H7 (cell line): ENCODE measurements around the gene TMEM138. TPM values are rescaled to one million over a fixed set of nuclear protein-coding genes. Genes with fewer than 3 reads are reported as not detected.
"Not testable (repeated sequence)": the region's sequence is repeated elsewhere in the genome, so short reads cannot be mapped to it uniquely, and the experiment has no call there.

Experiments used
- DNase-seq: peaks from one replicate; pipeline ENCODE4 v3.0.0; 2012
- H3K27me3 ChIP-seq: 2 replicates; pipeline ENCODE4 v1.6.0; 2011; ENCODE audit warnings: mild to moderate bottlenecking, low read length; ENCODE audit not compliant: control insufficient read depth, insufficient read depth
- H3K36me3 ChIP-seq: replicated peaks from 2 replicates; pipeline ENCODE4 v1.5.1; 2011; ENCODE audit warnings: low read length; ENCODE audit not compliant: control insufficient read depth, insufficient read depth
- H3K4me3 ChIP-seq: 2 replicates; pipeline ENCODE4 v1.5.1; 2011; ENCODE audit warnings: low read depth, mild to moderate bottlenecking, control low read depth, low read length, moderate library complexity; ENCODE audit not compliant: insufficient read depth
- total RNA-seq: library from RNA; depleted of rRNA; stranded (reverse); fragments of >200 nt; shearing (Covaris generic); gene quantifications from 2 replicates; pipeline ENCODE4 v1.2.3, GENCODE V29; 2014

Gene TMEM138
- total RNA-seq, 1 experiment from 2014 or later: 33.9 TPM

DNA sequence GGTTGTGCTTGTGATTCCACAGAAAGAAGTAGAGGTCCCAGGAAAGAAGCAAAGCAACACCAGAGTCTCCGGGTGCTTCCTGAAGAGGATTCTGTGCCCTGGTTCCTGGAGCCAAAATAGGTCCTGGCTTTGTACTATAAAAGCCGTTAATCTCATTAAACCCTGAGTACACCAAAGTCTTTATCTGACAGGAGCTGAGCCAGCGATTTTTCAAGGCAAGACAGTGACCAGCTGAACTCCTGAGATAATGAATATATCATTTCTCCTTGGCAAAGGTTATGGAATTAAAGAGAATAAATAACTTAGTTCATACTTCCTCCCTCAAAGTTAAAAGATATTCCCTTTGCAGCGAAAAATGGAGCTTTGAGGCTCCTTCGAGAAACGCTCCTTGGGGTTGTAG, 5.2 kb downstream of the TMEM138 start:
- DNase-seq: no peak
- Histone ChIP-seq H3K4me3 (no peak overlapping the region), H3K36me3 (peaks cover 30% of the 10 kb centered on the region), H3K27me3 (no peaks in the 10 kb centered on the region)

DNA sequence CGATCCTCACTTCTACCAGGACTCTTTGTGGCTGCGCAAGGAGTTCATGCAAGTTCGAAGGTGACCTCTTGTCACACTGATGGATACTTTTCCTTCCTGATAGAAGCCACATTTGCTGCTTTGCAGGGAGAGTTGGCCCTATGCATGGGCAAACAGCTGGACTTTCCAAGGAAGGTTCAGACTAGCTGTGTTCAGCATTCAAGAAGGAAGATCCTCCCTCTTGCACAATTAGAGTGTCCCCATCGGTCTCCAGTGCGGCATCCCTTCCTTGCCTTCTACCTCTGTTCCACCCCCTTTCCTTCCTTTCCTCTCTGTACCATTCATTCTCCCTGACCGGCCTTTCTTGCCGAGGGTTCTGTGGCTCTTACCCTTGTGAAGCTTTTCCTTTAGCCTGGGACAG, 6.5 kb downstream of the TMEM138 start:
- DNase-seq: no peak
- H3K27me3 ChIP-seq: no peaks in the 10 kb centered on the region
- H3K36me3 ChIP-seq: peaks cover 29% of the 10 kb centered on the region
- H3K4me3 ChIP-seq: no peak overlapping the region

DNA sequence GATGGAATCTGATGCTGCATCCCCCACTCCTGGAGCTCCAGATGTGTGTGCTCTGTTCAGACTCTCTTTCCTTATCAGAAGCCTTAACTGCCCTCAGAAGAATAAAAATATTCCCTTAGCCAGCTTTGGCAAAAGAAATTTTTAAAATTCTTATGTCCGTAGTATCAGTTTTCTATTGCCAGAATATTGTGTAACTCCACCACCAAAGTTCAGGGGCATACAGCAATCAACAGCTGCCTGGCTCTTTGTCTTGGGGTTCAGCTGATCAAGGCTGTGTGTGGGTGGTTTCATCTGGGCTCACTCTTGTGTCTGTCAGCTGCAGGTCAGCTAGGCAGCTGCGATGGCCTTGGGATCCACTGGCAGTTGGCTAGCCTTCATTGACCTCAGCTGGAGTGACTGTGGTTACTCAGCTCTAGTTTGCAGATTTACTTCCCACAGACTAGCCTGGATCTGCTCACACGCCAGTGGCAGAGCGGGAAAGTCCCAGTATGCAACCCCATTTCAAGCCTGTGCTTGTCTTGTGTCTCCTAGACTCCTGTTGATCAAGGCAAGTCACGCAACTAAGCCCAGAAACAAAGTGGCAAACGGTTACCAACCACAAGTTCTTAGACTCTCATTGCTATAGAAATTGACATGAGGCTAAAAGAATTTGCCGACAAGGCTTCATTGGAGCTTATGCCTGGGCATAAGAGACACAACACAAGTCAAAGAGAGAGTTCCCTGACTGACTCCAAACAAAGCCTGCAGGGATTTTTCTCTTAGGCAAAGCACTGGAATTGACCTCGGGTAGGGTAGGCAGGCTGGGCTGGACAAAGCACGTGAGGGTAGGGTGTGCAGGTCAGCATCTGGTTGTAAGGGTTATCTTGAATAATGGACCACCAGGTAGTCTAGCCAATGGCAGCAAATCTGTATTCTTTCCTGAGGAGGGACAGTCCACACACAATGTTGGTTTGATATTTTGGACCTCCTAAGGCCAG, 7.5 kb downstream of the TMEM138 start:
- Histone ChIP-seq H3K4me3 (no peak overlapping the region), H3K27me3 (no peaks in the 10 kb centered on the region), H3K36me3 (peaks cover 22% of the 10 kb centered on the region)
- DNase-seq: no peak

DNA sequence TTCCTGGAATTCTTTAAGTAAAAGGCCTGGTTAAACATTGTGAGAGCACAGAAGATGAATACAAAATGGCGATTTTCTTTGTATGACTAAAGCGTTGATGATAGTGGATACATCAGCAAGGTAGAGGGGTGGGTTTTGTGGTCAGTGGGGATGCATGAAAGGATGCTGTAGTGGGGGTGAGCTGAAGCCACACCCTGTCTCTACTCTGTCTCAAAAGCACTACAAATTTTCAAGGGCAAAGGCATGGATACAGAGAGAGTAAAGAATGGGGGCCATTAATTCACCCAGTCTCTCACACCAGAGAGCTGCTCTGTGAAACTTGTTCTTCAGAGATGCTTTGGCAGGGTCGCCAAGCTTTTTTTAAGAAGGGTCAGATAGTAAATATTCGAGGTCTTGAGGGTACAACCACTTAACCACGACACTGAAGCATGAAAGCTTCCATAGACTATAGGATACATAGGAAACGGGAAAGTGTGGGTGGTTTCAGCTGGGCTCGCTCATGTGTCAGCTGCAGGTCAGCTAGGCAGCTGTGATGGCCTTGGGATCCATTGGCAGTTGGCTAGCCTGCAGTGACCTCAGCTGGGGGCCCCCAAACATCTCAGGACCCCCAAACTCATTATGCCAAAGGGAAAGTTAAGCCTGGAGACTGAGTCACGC, 8.3 kb downstream of the TMEM138 start:
- DNase-seq: no peak
- Histone ChIP-seq H3K4me3 (no peak overlapping the region), H3K36me3 (peaks cover 22% of the 10 kb centered on the region), H3K27me3 (no peaks in the 10 kb centered on the region)

DNA sequence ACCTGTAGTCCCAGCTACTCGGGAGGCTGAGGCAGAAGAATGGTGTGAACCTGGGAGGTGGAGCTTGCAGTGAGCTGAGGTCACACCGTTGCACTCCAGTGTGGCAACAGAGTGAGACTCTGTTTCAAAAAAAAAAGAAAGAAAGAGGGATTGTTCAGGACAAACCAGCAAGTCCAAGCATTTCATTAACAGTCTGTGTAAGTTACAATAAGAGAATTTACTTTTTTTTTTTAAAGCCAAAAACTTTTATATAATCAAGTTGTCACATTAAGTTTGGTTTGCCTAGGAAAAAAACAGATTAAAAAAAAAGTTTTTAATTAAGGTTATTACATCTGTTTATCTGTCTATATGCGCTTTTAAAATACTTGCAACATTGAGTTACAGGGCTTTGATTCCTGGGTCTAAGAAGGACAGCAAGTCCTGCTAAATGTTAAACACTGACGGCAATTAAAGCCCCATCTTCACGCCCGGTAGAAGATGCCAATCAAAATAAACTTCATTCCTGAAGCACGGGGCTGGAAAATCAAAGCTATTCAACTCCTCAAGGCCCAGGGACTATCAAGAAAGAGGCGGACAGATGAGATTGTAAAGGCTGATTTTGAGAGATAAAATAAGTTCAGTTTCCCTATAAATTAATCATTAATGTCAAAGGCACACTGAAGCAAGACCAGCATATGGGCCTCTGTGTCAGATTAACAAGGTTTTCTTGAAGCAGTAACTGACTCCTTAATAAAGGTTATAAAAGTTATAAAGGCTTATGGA, 10.7 kb downstream of the TMEM138 start:
- no peak for DNase-seq
- Histone ChIP-seq H3K27me3 (no peaks in the 10 kb centered on the region), H3K4me3 (no peak overlapping the region), H3K36me3 (peaks cover 9% of the 10 kb centered on the region)

DNA sequence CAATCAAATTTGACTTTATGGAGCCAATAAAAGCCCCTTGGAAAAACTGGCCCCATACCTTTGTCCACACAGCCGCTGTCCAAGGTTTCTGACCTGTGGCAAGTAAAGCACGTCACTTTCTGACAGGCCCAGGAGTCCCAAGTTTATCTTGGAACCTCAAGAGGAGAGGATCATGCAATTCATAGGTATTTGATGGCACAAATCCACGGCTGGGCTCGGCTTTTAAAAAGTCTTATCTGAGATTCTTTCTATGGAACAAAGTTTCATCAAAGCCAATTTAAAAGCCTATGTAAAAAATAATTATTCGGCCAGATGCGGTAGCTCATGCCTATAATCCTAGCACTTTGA, 13.6 kb downstream of the TMEM138 start:
- Histone ChIP-seq H3K4me3 (no peak overlapping the region), H3K27me3 (no peaks in the 10 kb centered on the region), H3K36me3 (peaks cover 2% of the 10 kb centered on the region; the same call in 1 of the 2 replicates)
- no peak for DNase-seq

DNA sequence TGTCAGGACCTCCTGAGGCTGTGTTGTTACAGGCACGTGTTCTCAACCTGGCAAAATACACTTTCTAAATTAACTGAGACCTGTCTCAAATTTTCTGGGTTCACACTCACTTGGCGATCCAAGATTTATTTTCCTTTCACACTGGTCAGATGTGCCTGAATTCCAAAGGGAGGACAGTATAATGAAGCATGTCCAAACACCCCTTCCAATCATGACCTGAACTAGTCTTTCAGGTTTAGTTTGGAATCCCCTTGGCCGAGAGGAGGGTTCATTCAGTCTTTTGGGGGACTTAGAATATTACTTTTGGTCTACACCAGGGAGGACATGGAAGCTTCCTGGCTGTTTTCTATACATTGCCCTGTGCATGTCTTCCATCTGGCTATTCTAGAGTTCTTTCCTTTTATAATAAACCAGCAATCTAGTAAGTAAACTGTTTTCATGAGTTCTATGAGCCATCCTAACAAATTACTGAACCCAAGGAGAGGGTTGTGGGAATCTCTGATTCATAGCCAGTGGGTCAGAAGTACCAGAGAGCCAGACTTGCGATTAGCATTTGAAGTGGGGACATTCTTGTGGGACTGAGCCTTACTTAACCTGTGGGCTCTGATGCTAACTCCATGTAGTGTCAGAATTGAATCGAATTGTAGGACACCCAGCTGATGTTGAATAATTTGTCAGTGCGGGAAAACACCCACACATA, 15.4 kb downstream of the TMEM138 start:
- H3K27me3 ChIP-seq: no peaks in the 10 kb centered on the region
- H3K4me3 ChIP-seq: no peak overlapping the region
- DNase-seq: no peak
- H3K36me3 ChIP-seq: peaks cover 2% of the 10 kb centered on the region; the same call in 1 of the 2 replicates

DNA sequence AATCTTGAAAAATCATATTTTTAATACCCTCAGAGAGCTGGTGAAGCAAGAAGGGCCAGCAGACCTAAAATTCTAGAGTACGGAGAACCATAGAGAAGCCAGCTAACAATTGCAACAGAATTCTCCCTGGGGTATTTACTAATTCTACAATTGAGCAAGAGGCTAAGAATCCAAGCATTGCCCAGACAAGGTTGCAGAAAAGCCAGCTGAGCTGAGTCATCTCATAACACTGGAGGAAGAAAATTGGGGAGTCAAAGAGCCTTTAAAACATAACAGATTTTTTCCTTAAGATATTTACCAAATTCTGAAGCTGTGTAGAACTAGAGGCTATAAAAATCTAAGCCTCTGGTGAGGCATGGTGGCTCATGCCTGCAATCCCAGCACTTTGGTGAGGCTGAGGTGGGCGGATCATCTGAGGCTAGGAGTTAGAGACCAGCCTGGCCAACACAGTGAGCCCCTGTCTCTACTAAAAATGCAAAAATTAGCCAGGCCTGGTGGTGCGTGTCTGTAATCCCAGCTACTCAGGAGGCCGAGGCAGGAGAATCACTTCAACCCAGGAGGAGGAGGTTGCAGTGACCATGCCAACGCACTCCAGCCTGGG, 16.6 kb downstream of the TMEM138 start:
- H3K36me3 ChIP-seq: peaks cover 2% of the 10 kb centered on the region; the same call in 1 of the 2 replicates
- H3K27me3 ChIP-seq: no peaks in the 10 kb centered on the region
- no peak overlapping the region for H3K4me3 ChIP-seq
- DNase-seq: no peak

DNA sequence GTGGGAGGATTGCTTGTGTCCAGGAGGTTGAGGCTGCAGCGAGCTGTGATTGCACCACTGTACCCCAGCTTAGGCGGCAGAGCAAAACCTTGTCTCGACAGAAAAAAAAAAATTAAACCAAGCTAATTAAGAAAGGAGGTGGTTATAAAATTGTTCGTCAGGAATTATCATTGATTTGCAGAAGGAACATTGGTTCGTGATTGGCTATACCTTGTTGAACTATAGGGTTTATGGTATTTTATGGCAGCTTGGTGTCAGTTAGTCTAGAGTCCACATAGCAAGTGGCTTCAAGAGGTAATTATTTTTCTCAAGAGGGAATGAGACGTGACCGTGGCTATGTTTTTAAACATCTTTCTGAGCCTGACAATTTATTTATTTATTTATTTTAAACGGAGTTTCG, 18.7 kb downstream of the TMEM138 start:
- no peaks in the 10 kb centered on the region for H3K27me3 ChIP-seq
- H3K4me3 ChIP-seq: no peak overlapping the region
- H3K36me3 ChIP-seq: no peaks in the 10 kb centered on the region
- no peak for DNase-seq

DNA sequence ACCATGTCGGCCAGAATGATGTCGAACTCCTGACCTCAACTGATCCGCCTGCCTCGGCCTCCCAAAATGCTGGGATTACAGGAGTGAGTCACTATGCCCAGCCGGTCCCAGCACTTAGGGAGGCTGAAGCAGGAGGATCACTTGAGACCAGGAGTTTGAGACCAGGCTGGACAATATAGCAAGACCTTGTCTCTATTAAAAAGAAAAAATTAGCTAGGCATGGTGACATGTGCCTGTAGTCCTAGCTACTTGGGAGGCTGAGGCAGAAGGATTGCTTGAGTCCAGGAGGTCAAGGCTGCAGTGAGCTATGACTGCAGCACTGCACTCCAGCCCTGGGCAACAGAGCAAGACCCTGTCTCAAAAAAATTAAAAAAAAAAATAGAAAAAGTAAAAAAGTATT, 21.7 kb downstream of the TMEM138 start:
- H3K36me3 ChIP-seq, DNase-seq, H3K4me3 ChIP-seq, H3K27me3 ChIP-seq: not testable (repeated sequence)

DNA sequence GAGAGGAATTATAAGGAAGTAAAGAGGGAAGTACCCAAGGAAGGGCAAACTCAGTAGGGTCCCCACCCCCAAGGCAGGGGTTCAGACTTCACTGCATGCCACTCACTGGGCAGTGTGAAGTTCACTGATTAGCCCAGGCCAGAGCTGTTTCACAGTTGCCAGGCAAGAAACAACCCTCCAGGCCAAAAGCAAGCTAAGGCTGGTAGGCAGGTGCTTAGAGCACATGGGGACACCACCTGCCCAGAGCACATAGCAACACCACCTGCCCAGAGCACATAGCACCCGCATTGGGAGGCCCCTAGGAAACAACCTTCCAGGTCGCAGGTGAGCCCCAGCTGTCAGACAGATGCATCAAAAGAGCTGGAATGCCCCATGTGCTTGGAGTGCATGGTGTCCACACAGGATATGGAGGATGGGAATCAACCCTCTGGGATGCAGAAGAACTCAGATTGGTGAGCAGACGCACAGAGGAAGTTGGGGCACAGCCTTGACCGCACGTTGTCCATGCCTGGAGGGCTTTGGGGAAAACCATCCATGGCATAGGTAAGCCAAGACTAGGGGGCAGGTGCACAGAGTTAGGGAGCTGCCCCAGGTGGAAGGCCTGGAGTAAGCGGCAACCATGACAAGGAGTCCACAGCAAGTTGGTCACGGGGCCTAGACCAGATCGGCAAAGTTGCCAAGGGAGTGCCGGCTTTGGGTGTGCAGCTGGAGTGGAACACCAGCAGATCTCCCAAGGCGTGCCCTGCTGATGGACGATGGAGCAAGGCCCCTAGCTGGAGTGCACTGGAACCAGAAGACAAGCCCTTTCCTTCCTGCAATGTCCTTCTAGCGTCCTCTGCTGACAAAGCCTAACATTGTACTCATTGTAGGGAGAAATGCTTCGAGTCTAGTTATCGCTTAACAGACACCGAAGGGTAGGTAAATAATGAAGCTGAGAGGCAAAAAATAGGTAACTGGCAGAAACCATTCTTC, 22.4 kb downstream of the TMEM138 start:
- H3K36me3 ChIP-seq: no peaks in the 10 kb centered on the region
- no peak overlapping the region for H3K4me3 ChIP-seq
- peak; percentile 69 for DNase-seq
- no peaks in the 10 kb centered on the region for H3K27me3 ChIP-seq

DNA sequence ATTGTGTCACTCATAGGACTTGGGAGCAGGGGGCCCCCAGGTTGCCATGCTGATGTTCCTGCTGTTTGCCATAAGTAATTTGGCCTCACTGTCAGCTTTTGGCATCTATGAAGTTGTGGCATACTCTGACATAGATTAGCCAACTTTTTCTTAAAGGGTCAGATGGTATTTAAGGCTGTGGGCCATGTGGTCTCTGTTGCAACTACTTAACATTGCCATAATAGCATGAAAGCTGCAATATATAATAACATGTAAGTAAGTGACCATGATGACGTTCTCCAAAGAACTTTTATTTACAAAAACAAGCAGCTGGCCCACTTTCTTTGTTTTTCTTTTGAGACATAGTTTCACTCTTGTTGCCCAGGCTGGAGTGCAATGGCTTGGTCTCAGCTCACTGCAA, 28.0 kb downstream of the TMEM138 start:
- DNase-seq: no peak
- H3K27me3 ChIP-seq: no peaks in the 10 kb centered on the region
- H3K36me3 ChIP-seq: peaks cover 4% of the 10 kb centered on the region
- no peak overlapping the region for H3K4me3 ChIP-seq

DNA sequence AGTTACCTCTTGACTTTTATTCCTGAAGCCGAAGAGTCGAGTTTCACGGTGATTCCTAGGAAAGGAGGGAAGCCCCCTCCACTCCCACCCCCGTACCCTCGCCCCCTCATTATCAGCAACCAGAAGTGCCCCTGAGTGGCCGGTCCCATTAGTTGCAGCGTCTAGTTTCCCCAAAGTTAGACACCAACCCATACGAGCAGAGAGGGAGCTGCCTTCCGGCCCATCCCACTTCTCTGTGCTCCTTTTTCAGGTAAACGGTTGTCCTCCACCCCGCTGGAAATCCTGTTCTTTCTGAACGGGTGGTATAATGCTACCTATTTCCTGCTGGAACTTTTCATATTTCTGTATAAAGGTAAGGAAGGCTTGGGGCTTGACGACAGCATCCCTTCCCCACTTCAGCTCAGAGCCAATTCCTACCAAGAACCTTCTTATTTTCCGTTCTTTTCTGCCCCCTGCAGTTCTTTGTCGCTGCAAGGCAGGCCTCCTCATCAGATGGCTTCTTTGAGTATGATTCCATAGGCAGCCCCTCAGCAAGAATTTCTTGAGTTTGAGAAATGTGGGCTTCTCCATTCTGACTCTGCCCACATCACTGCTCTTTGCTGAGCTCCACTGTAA, 30.9 kb downstream of the TMEM138 start:
- Histone ChIP-seq H3K27me3 (no peaks in the 10 kb centered on the region), H3K4me3 (peak overlapping the region; percentile 52), H3K36me3 (peaks cover 6% of the 10 kb centered on the region)
- DNase-seq: peak; percentile 70
